ENCODE results near the gene PLEKHM1. TPM values are rescaled to one million over a fixed set of nuclear protein-coding genes. Genes with fewer than 3 reads are reported as not detected.

The PLEKHM1 gene
- total and polyA plus RNA-seq, 8 donors, result 13.3 to 30.7 (median 16.0) TPM

GRCh38 chr17:45430006-45430737 is 60.3 kb downstream of the PLEKHM1 start:
- ATAC-seq (no peak), FAIRE-seq (no peak)
- peak overlapping the region in 3 of 4 donors; percentile 12 to 48 (median 33) for H3K4me3 ChIP-seq

GRCh38 chr17:45429339-45430005 is 61.0 kb downstream of the PLEKHM1 start:
- Histone ChIP-seq H3K4me1 (peaks cover 3 to 20% (median 4%) of the 10 kb centered on the region in 3 donors), H3K27ac (no peak overlapping the region), H3K9me3 (no peaks in the 10 kb centered on the region), H3K27me3 (peaks cover 0 to 5% (median 0%) of the 10 kb centered on the region in 4 donors), H3K36me3 (no peaks in the 10 kb centered on the region), H3K4me3 (peak overlapping the region in 2 of 4 donors; percentile 6 to 14)
- intact Hi-C loops (cut with DNase I), result no loop called here
- no peak for ATAC-seq
- WGBS, 2 donors, result 27 to 34% methylated on average over 55 to 82 of the region's 82 CpGs
- peak in 1 of 6 donors; percentile 44 for DNase-seq
- no peak for TF ChIP-seq CTCF (IDR thresholded peaks at IDR 0.05)
- no peak for FAIRE-seq

More at GRCh38 chr17:45430006-45430737, 60.3 kb downstream of the PLEKHM1 start:
- DNase-seq, result peak in 1 of 6 donors; percentile 35
- Histone ChIP-seq H3K4me1 (peaks cover 3 to 17% (median 4%) of the 10 kb centered on the region in 3 donors), H3K27me3 (peaks cover 0 to 5% (median 0%) of the 10 kb centered on the region in 4 donors), H3K36me3 (no peaks in the 10 kb centered on the region), H3K9me3 (no peaks in the 10 kb centered on the region), H3K27ac (no peak overlapping the region)
- no peak for TF ChIP-seq CTCF (IDR thresholded peaks at IDR 0.05)
- intact Hi-C loops (cut with DNase I), result no loop called here
- WGBS, 2 donors, result 30 to 35% methylated on average over 45 to 68 of the region's 68 CpGs

GRCh38 chr17:45428931-45429338 is 61.6 kb downstream of the PLEKHM1 start:
- H3K27me3 ChIP-seq, result peaks cover 0 to 5% (median 0%) of the 10 kb centered on the region in 4 donors
- WGBS, 2 donors, result 29 to 33% methylated on average over 15 of the region's 15 CpGs
- H3K4me3 ChIP-seq, result peak overlapping the region in 1 of 4 donors; percentile 6
- peak overlapping the region in 1 of 4 donors; percentile 34 for H3K27ac ChIP-seq
- no peaks in the 10 kb centered on the region for H3K9me3 ChIP-seq
- peaks cover 3 to 20% (median 4%) of the 10 kb centered on the region in 3 donors for H3K4me1 ChIP-seq
- FAIRE-seq (no peak), DNase-seq (peak in 1 of 6 donors; percentile 25), ATAC-seq (no peak)
- no peak for TF ChIP-seq CTCF (IDR thresholded peaks at IDR 0.05)
- no peaks in the 10 kb centered on the region for H3K36me3 ChIP-seq
- intact Hi-C loops (cut with DNase I), result no loop called here

GRCh38 chr17:45428050-45428617 is 62.4 kb downstream of the PLEKHM1 start:
- Histone ChIP-seq H3K36me3 (no peaks in the 10 kb centered on the region), H3K27ac (peak overlapping the region in 2 of 4 donors; percentile 34 to 46), H3K4me3 (peak overlapping the region in 2 of 4 donors; percentile 12 to 25), H3K27me3 (peaks cover 0 to 5% (median 0%) of the 10 kb centered on the region in 4 donors), H3K9me3 (no peaks in the 10 kb centered on the region), H3K4me1 (peaks cover 3 to 20% (median 4%) of the 10 kb centered on the region in 3 donors)
- intact Hi-C loops (cut with DNase I), result no loop called here
- ATAC-seq (peak; percentile 61 to 73 (median 66)), DNase-seq (peak; percentile 54 to 94 (median 81)), FAIRE-seq (no peak)
- 2 to 3% methylated on average over 26 of the region's 26 CpGs for WGBS, 2 donors
- peak; percentile 99 for TF ChIP-seq CTCF (IDR thresholded peaks at IDR 0.05)
